ENCODE measurements around the gene TPD52L2.

The TPD52L2 gene

GRCh38 chr20:63932606-63933160 lies 67.6 kb downstream of the TPD52L2 start:
- no peak for DNase-seq (ENCODE audit: low read depth)

DNA sequence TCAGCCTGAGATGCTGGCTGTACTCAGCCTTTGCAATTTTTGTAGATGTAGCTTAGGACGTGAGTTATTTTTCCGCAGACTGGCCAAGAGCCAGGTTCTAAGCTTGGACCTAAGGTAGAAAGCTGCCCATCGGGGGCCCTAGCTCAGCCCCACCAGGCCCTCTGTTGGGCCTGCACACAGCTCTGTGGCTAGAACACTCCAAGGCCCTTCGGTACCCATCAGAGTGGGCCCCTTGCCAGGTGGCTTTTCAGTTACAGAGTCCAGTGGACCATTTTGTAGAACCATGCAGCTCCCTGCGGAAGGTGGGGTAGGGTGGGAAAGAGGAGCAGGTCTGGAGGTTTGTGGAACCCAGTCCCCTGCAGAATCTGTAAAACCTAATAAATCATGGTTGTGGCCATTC lies 68.6 kb downstream of the TPD52L2 start:
- DNase-seq (ENCODE audit: low read depth): no peak

GRCh38 chr20:63934271-63935068 lies 69.4 kb downstream of the TPD52L2 start:
- DNase-seq (ENCODE audit: low read depth): no peak

GRCh38 chr20:63935447-63935846 lies 70.4 kb downstream of the TPD52L2 start:
- no peak for DNase-seq (ENCODE audit: low read depth)

DNA sequence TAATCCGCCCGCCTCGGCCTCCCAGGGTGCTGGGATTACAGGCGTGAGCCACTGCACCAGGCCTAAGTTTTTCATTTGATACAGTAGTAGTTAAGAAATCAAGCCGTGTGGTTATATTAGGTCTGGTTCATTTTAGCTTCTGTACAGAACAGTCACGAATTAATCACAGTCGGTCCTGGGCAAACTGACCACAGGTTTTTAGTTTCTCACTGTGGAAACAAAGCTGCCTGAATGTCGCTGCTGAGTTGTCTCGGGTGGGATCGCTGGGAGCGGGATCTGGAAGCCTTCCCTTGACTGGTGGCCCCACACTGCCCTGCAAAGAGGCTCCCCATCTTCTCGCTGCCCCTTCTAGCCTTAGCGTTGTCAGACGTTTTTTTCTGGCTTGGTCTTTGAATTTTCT lies 72.5 kb downstream of the TPD52L2 start:
- no peak for DNase-seq (ENCODE audit: low read depth)

GRCh38 chr20:63939061-63939935 lies 74.2 kb downstream of the TPD52L2 start:
- no peak for DNase-seq (ENCODE audit: low read depth)

DNA sequence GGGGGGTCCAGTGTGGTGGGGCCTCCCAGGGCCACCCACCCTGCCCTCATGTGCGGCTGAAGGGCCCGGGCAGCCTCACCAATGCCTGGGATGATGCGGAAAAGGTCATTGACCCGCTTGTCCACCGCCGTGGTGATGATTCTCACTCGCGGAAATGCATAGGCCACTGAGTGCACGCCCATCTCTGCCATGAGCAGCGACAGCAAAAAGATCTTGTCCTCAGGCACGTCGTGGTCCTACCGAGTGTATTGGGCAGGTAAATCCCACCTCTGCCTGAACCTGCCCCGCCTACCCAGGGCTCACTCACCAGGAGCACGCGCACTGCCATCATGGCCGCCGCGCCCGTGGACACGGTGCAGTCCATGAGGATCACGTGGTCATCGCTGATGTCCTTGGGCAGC lies 75.0 kb downstream of the TPD52L2 start:
- DNase-seq (ENCODE audit: low read depth): no peak

- no peak for DNase-seq (ENCODE audit: low read depth)
Observed at GRCh38 chr20:63940472-63941266, 75.6 kb downstream of the TPD52L2 start.
